GM19035 (cell line): ENCODE data around the gene MAP4K5.

Experiments
- ATAC-seq: cut with Tn5 transposase; IDR thresholded peaks from one replicate; pipeline ENCODE4 v1.9.1; 2021; ENCODE audit not compliant: unreplicated experiment

The MAP4K5 gene

GRCh38 chr14:50371546-50371945, 160.8 kb downstream of the MAP4K5 start:
- ATAC-seq = no peak
